Measurements from ENCODE around the gene CLEC20A. TPM values are rescaled to one million over a fixed set of nuclear protein-coding genes. Genes with fewer than 3 reads are reported as not detected.

CLEC20A gene
- total and polyA plus RNA-seq, 2 experiments from 2014 or later: not detected

GRCh38 chr1:178491721-178492120 is 5.0 kb downstream of the CLEC20A start:
- H3K9me3 Mint-ChIP-seq: no peaks in the 10 kb centered on the region; the same call in 1 of the 3 replicates
- H3K79me2 ChIP-seq (replicated peaks; ENCODE audit: insufficient read depth): no peaks in the 10 kb centered on the region
- H3K27me3 ChIP-seq (ENCODE audit: insufficient read depth): no peaks in the 10 kb centered on the region
- no peak for ATAC-seq
- H3K4me1 ChIP-seq (ENCODE audit: insufficient read depth): no peaks in the 10 kb centered on the region
- no peaks in the 10 kb centered on the region for H4K20me1 ChIP-seq (replicated peaks; ENCODE audit: insufficient read depth)
- no peak overlapping the region for H3K4me3 Mint-ChIP-seq
- H3K27ac ChIP-seq (ENCODE audit: low read depth): no peak overlapping the region
- no peak overlapping the region for H3K4me3 ChIP-seq
- no peak overlapping the region for H2AFZ ChIP-seq
- DNase-seq (ENCODE audit: low spot score): no peak
- H3K9me2 ChIP-seq (ENCODE audit: insufficient read depth): no peaks in the 10 kb centered on the region; the same call in 1 of the 2 replicates
- H3F3A ChIP-seq (replicated peaks; ENCODE audit: low read depth): 0 out of 2 replicates have a peak, but pooled peaks cover 3% of the 10 kb centered on the region
- peaks cover 6% of the 10 kb centered on the region; the same call in 2 of the 3 replicates for H3K4me1 Mint-ChIP-seq
- H3K27me3 Mint-ChIP-seq (ENCODE audit: insufficient read depth, low read depth, poor library complexity): peaks cover 6% of the 10 kb centered on the region
- TF ChIP-seq EZH2 (IDR thresholded peaks at IDR 0.05; ENCODE audit: low read depth, unreplicated experiment): no peak
- no peak for TF ChIP-seq NANOG (IDR thresholded peaks at IDR 0.05; ENCODE audit: borderline replicate concordance)
- TF ChIP-seq ZNF114 (CRISPR knock-in tag; IDR thresholded peaks at IDR 0.05): no peak
- no peak for TF ChIP-seq REST (IDR thresholded peaks at IDR 0.05; ENCODE audit: unreplicated experiment)
- no peak for TF ChIP-seq ZNF462 (CRISPR knock-in tag; IDR thresholded peaks at IDR 0.05)
- no peak for TF ChIP-seq EZH2phosphoT487 (IDR thresholded peaks at IDR 0.05; ENCODE audit: unreplicated experiment)
- TF ChIP-seq ZNF331 (CRISPR knock-in tag; IDR thresholded peaks at IDR 0.05; ENCODE audit: low read depth): no peak
- no peak for TF ChIP-seq STAT1 (IDR thresholded peaks at IDR 0.05; ENCODE audit: unreplicated experiment)
- no peak for TF ChIP-seq CREB1 (CRISPR knock-in tag; IDR thresholded peaks at IDR 0.05; ENCODE audit: low read depth)
- no peak for TF ChIP-seq CTCF (conservative IDR thresholded peaks at IDR 0.05; ENCODE audit: low read depth in 2 of 2)
- no peak for TF ChIP-seq ETS1 (IDR thresholded peaks at IDR 0.05)
- TF ChIP-seq JUNB (IDR thresholded peaks at IDR 0.05; ENCODE audit: unreplicated experiment): no peak
- no peak for TF ChIP-seq POLR2AphosphoS5 (IDR thresholded peaks at IDR 0.05; ENCODE audit: low read depth)
- no peaks in the 10 kb centered on the region for H3K36me3 ChIP-seq (ENCODE audit: insufficient read depth)
- no peak overlapping the region for H3K27ac Mint-ChIP-seq
- no peaks in the 10 kb centered on the region; the same call in 2 of the 3 replicates for H3K36me3 Mint-ChIP-seq (ENCODE audit: low read depth)
- no peak overlapping the region for H3K4me2 ChIP-seq

Measured in GM23338 (cell line).